Breast epithelium (tissue), 3 donors: ENCODE data around the gene RASGRF2.

Experiments used
- POLR2AphosphoS5 ChIP-seq, 3 donors: sonication (generic); formaldehyde crosslinking; IDR thresholded peaks; one replicate each; pipeline ENCODE4 v1.6.1; 2017; ENCODE audit warnings: antibody characterized with exemption in 3 of 3
- TF ChIP-seq, protein P1 (sequence below), 3 donors: fragments of 450-650 bp; IDR thresholded peaks; one replicate each; pipeline ENCODE4 v1.5.1; 2016 to 2017; ENCODE audit warnings: antibody characterized with exemption in 3 of 3, mild to moderate bottlenecking in 3 of 3, moderate library complexity in 3 of 3

DNA sequence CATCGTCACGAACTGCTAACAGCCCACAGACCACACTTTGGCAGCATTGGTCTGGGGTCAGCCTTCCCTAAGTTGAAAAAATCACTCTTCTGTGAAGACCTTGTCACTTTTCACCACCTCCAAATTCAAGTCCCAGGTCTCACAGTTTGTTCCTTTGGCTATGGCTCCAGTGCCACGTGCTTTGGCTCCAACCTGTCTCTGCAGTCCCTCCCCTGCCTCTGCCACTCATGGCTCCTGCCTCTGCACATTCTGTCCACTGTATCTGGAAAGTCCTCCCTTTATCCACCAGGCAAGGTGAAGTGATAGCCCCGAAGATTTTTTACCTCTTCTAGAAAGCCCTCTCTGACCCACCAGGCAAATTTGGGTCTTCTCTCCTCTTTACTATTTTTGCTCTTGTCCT lies 278.3 kb downstream of the RASGRF2 start:
- TF ChIP-seq, protein P1, sequence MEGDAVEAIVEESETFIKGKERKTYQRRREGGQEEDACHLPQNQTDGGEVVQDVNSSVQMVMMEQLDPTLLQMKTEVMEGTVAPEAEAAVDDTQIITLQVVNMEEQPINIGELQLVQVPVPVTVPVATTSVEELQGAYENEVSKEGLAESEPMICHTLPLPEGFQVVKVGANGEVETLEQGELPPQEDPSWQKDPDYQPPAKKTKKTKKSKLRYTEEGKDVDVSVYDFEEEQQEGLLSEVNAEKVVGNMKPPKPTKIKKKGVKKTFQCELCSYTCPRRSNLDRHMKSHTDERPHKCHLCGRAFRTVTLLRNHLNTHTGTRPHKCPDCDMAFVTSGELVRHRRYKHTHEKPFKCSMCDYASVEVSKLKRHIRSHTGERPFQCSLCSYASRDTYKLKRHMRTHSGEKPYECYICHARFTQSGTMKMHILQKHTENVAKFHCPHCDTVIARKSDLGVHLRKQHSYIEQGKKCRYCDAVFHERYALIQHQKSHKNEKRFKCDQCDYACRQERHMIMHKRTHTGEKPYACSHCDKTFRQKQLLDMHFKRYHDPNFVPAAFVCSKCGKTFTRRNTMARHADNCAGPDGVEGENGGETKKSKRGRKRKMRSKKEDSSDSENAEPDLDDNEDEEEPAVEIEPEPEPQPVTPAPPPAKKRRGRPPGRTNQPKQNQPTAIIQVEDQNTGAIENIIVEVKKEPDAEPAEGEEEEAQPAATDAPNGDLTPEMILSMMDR (IDR thresholded peaks at IDR 0.05), result no peak
- no peak for TF ChIP-seq POLR2AphosphoS5 (IDR thresholded peaks at IDR 0.05)
